Fibroblast of villous mesenchyme (primary cell): ENCODE measurements around the gene ABCD1. TPM values are rescaled to one million over a fixed set of nuclear protein-coding genes. Genes with fewer than 3 reads are reported as not detected.
"Not testable (repeated sequence)": the region's sequence is repeated elsewhere in the genome, so short reads cannot be mapped to it uniquely, and the experiment has no call there.

Experiments used
- DNase-seq: peaks from one replicate; pipeline ENCODE4 v3.0.0-alpha.2; 2010; ENCODE audit warnings: low read depth
- H3K4me3 ChIP-seq: 2 replicates; pipeline ENCODE4 v1.5.1; 2011; ENCODE audit warnings: low read depth, mild to moderate bottlenecking, low read length
- total RNA-seq: library from RNA; depleted of rRNA; stranded (reverse); fragments of >200 nt; gene quantifications from 2 replicates; pipeline ENCODE4 v1.2.3, GENCODE V29; 2012
- TF ChIP-seq, protein P1 (sequence below): IDR thresholded peaks from 2 replicates; pipeline ENCODE4 v1.5.1; 2012; ENCODE audit warnings: low read depth, mild to moderate bottlenecking, low read length; ENCODE audit not compliant: insufficient read depth

Gene ABCD1
- total RNA-seq, 1 donor = 15.5 TPM

DNA sequence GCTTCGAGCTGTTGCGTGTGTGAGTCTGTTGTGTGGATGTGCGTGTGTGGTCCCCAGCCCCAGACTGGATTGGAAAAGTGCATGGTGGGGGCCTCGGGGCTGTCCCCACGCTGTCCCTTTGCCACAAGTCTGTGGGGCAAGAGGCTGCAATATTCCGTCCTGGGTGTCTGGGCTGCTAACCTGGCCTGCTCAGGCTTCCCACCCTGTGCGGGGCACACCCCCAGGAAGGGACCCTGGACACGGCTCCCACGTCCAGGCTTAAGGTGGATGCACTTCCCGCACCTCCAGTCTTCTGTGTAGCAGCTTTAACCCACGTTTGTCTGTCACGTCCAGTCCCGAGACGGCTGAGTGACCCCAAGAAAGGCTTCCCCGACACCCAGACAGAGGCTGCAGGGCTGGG, 28.6 kb upstream of the ABCD1 start:
- TF ChIP-seq, protein P1, sequence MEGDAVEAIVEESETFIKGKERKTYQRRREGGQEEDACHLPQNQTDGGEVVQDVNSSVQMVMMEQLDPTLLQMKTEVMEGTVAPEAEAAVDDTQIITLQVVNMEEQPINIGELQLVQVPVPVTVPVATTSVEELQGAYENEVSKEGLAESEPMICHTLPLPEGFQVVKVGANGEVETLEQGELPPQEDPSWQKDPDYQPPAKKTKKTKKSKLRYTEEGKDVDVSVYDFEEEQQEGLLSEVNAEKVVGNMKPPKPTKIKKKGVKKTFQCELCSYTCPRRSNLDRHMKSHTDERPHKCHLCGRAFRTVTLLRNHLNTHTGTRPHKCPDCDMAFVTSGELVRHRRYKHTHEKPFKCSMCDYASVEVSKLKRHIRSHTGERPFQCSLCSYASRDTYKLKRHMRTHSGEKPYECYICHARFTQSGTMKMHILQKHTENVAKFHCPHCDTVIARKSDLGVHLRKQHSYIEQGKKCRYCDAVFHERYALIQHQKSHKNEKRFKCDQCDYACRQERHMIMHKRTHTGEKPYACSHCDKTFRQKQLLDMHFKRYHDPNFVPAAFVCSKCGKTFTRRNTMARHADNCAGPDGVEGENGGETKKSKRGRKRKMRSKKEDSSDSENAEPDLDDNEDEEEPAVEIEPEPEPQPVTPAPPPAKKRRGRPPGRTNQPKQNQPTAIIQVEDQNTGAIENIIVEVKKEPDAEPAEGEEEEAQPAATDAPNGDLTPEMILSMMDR = no peak
- DNase-seq = no peak
- no peak overlapping the region for H3K4me3 ChIP-seq

- DNase-seq = not testable (repeated sequence)
Measured at GRCh38 chrX:153696538-153696937, 28.1 kb upstream of the ABCD1 start.

GRCh38 chrX:153696986-153697722, 27.5 kb upstream of the ABCD1 start:
- not testable (repeated sequence) for H3K4me3 ChIP-seq, DNase-seq

More at GRCh38 chrX:153696538-153696937, 28.1 kb upstream of the ABCD1 start:
- H3K4me3 ChIP-seq = not testable (repeated sequence)

GRCh38 chrX:153697924-153698865, 26.5 kb upstream of the ABCD1 start:
- TF ChIP-seq, protein P1 = no peak
- H3K4me3 ChIP-seq = no peak overlapping the region
- DNase-seq = no peak

DNA sequence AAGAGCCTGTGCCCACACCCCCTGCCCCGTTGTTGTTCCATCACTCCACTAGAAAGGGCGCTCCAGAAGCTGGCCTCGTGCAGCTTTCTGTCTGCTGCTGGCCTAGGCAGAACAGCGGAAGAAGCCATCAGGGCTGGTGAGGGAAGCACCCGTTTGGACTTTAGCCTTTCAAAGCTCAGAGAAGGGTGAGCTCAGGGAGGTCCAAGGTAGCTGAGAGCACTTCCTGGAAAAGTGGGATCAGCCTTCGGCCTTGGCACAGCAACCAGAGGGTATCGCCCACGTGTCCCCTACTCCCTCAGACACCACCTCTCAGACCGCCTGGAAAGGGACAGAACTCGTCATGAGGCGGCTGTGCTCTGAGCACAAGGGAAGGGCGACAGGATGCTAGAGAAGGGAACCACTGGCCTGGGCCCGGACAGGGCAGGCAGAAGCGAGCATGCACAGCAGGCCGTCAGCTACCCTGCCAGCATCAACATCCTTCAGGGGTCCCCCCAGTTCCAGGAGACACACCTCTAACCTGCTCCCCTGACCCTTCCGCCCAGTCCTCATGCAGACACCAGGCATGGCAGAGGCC, 25.4 kb upstream of the ABCD1 start:
- H3K4me3 ChIP-seq, DNase-seq: not testable (repeated sequence)

DNA sequence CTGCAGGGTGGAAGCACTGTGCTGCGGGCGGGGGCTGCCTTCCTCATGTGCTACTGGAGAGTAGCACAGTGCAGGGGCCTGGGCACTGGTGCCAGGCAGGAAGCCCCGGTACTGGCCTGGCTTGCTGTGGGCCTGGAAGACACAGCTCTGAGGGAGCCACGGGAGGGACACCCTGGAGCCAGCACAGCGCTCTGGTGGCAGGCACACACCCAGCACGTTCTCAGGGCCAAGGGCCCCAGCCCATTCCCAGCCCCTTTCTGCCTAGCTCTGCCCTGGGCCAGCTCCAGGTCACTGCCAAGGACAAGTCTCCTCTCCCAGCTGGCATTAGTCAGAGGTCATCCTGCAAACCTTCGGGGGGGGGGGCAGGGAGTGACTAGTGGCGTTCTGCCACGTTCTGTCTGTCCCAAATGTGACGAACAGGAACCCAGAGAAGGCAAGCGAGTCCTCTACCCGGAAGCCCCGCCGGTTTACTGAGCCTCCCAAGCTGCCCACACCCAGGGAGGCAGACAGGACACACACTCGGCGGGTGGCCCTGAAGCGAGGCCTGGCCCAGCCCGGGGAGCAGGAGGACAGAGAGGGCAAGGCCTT, 24.8 kb upstream of the ABCD1 start:
- H3K4me3 ChIP-seq = not testable (repeated sequence)

DNA sequence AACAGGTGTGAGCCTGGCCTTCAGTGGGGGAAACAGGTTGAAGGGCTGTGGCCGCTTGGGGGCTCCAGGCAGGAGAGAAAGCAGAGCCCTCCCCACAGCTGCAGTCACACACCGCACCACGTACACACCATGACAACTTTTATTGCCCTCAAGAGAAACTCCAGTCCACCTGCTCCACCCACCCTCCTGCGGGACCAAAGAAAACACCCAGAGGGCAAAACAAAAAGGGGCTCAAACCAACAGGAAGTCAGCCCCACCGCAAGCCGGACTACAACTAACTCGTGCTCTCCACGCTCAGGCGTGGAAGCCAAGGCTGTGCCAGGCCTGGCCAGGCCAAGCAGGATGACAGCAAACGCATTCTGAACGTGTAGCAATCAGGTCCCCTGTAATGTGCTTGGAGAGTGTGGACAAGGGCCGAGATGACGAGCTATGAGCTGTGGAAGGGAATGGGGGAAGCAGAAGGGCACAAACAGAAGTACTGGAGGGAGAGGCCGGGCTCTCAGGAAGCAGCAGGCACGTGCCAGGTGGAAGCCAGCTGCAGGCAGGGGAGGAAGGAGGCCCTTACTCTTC, 24.2 kb upstream of the ABCD1 start:
- TF ChIP-seq, protein P1 = no peak
- peak; percentile 8 for DNase-seq
- H3K4me3 ChIP-seq = no peak overlapping the region

More for the DNA sequence above, 24.8 kb upstream of the ABCD1 start:
- DNase-seq = not testable (repeated sequence)

- no peak overlapping the region for H3K4me3 ChIP-seq
- TF ChIP-seq, protein P1 = no peak
- no peak for DNase-seq
Measured at GRCh38 chrX:153700967-153701366, 23.7 kb upstream of the ABCD1 start.
